ENCODE results near the gene UNC13C. TPM values are rescaled to one million over a fixed set of nuclear protein-coding genes. Genes with fewer than 3 reads are reported as not detected.
"Not testable (repeated sequence)": the region's sequence is repeated elsewhere in the genome, so short reads cannot be mapped to it uniquely, and the experiment has no call there.

Gene UNC13C
- total RNA-seq: 0.04 TPM

GRCh38 chr15:53978253-53978906 is at the start of gene UNC13C:
Gene UNC13C (plus strand): TSS chr15:53978441. CDS start chr15:54012904, 34,463 bp downstream.
- ATAC-seq: no peak

GRCh38 chr15:53936137-53936536 is 42.1 kb upstream of the UNC13C start:
- ATAC-seq: no peak

- not testable (repeated sequence) for ATAC-seq
Measured at GRCh38 chr15:53937632-53938031, 40.6 kb upstream of the UNC13C start.

- ATAC-seq: no peak
Measured at GRCh38 chr15:53950572-53950971, 27.7 kb upstream of the UNC13C start.

GRCh38 chr15:53955396-53955795 is 22.8 kb upstream of the UNC13C start:
- ATAC-seq: no peak

GRCh38 chr15:53962646-53963561 is 15.3 kb upstream of the UNC13C start:
- ATAC-seq: no peak

- ATAC-seq: no peak
Measured at GRCh38 chr15:53963801-53964200, 14.4 kb upstream of the UNC13C start.

- ATAC-seq: no peak
Measured at GRCh38 chr15:53974121-53974520, 4.1 kb upstream of the UNC13C start.

- ATAC-seq: no peak
Measured at GRCh38 chr15:53974813-53975212, 3.4 kb upstream of the UNC13C start.

GRCh38 chr15:53976844-53977392 is 1.3 kb upstream of the UNC13C start:
- ATAC-seq: peak; percentile 65

GRCh38 chr15:53979051-53979788 is 979 bp downstream of the UNC13C start:
- ATAC-seq: no peak

GRCh38 chr15:53980021-53980420 is 1.8 kb downstream of the UNC13C start:
- no peak for ATAC-seq

- ATAC-seq: no peak
Measured at GRCh38 chr15:53982071-53982680, 3.9 kb downstream of the UNC13C start.

GRCh38 chr15:53982876-53983275 is 4.6 kb downstream of the UNC13C start:
- ATAC-seq: no peak

GRCh38 chr15:53984221-53984620 is 6.0 kb downstream of the UNC13C start:
- ATAC-seq: no peak

GRCh38 chr15:53985562-53985961 is 7.3 kb downstream of the UNC13C start:
- ATAC-seq: no peak

- no peak for ATAC-seq
Measured at GRCh38 chr15:53987480-53987879, 9.2 kb downstream of the UNC13C start.

GRCh38 chr15:54007256-54007655 is 29.0 kb downstream of the UNC13C start:
- ATAC-seq: no peak

- no peak for ATAC-seq
Measured at GRCh38 chr15:54011656-54012055, 33.4 kb downstream of the UNC13C start.

GRCh38 chr15:54014067-54014655 is 35.9 kb downstream of the UNC13C start:
- no peak for ATAC-seq

GRCh38 chr15:54017251-54017650 is 39.0 kb downstream of the UNC13C start:
- no peak for ATAC-seq

- no peak for ATAC-seq
Measured at GRCh38 chr15:54017959-54018358, 39.7 kb downstream of the UNC13C start.
